GM12874 (cell line): ENCODE data around the gene SLC66A2.

Experiments used
- CTCF ChIP-seq: IDR thresholded peaks from 2 replicates; pipeline ENCODE4 v1.5.1; 2011; ENCODE audit warnings: low read depth, mild to moderate bottlenecking, control low read depth, low read length, moderate library complexity; ENCODE audit not compliant: insufficient read depth

SLC66A2 gene

GRCh38 chr18:79911344-79912270 lies 39.8 kb downstream of the SLC66A2 start:
- no peak for TF ChIP-seq CTCF

GRCh38 chr18:79910563-79911343 lies 40.7 kb downstream of the SLC66A2 start:
- no peak for TF ChIP-seq CTCF

- TF ChIP-seq CTCF = no peak
Observed at GRCh38 chr18:79906706-79907105, 44.7 kb downstream of the SLC66A2 start.

GRCh38 chr18:79905993-79906392 lies 45.5 kb downstream of the SLC66A2 start:
- no peak for TF ChIP-seq CTCF

GRCh38 chr18:79905389-79905911 lies 46.0 kb downstream of the SLC66A2 start:
- TF ChIP-seq CTCF = no peak

- TF ChIP-seq CTCF = no peak
Observed at GRCh38 chr18:79904357-79905147, 46.9 kb downstream of the SLC66A2 start.
